ENCODE measurements around the gene GNAL.
"Not testable (repeated sequence)": the region's sequence is repeated elsewhere in the genome, so short reads cannot be mapped to it uniquely, and the experiment has no call there.

GNAL gene

GRCh38 chr18:11669271-11669947, 19.7 kb upstream of the GNAL start:
- no peak for DNase-seq (ENCODE audit: low read depth)

- DNase-seq (ENCODE audit: low read depth): no peak
Observed at GRCh38 chr18:11669948-11670275, 19.2 kb upstream of the GNAL start.

- no peak for DNase-seq (ENCODE audit: low read depth)
Observed at GRCh38 chr18:11671156-11671555, 17.9 kb upstream of the GNAL start.

- no peak for DNase-seq (ENCODE audit: low read depth)
Observed at GRCh38 chr18:11672198-11672597, 16.9 kb upstream of the GNAL start.

- DNase-seq (ENCODE audit: low read depth): no peak
Observed at GRCh38 chr18:11672846-11673454, 16.1 kb upstream of the GNAL start.

GRCh38 chr18:11673560-11673959, 15.5 kb upstream of the GNAL start:
- no peak for DNase-seq (ENCODE audit: low read depth)

GRCh38 chr18:11674119-11674518, 14.9 kb upstream of the GNAL start:
- no peak for DNase-seq (ENCODE audit: low read depth)

- DNase-seq (ENCODE audit: low read depth): no peak
Observed at GRCh38 chr18:11676386-11676785, 12.7 kb upstream of the GNAL start.

- DNase-seq (ENCODE audit: low read depth): no peak
Observed at GRCh38 chr18:11676867-11677266, 12.2 kb upstream of the GNAL start.

GRCh38 chr18:11678211-11678610, 10.9 kb upstream of the GNAL start:
- no peak for DNase-seq (ENCODE audit: low read depth)

- DNase-seq (ENCODE audit: low read depth): no peak
Observed at GRCh38 chr18:11689669-11690565, 853 bp downstream of the GNAL start.

- DNase-seq (ENCODE audit: low read depth): not testable (repeated sequence)
Observed at GRCh38 chr18:11690660-11691059, 1.6 kb downstream of the GNAL start.

GRCh38 chr18:11695736-11696135, 6.7 kb downstream of the GNAL start:
- no peak for DNase-seq (ENCODE audit: low read depth)

- DNase-seq (ENCODE audit: low read depth): no peak
Observed at GRCh38 chr18:11696451-11696850, 7.4 kb downstream of the GNAL start.

- no peak for DNase-seq (ENCODE audit: low read depth)
Observed at GRCh38 chr18:11700876-11701275, 11.8 kb downstream of the GNAL start.

- no peak for DNase-seq (ENCODE audit: low read depth)
Observed at GRCh38 chr18:11710578-11710977, 21.5 kb downstream of the GNAL start.

- no peak for DNase-seq (ENCODE audit: low read depth)
Observed at GRCh38 chr18:11713756-11714155, 24.7 kb downstream of the GNAL start.

- DNase-seq (ENCODE audit: low read depth): no peak
Observed at GRCh38 chr18:11714244-11714918, 25.3 kb downstream of the GNAL start.

- not testable (repeated sequence) for DNase-seq (ENCODE audit: low read depth)
Observed at GRCh38 chr18:11716767-11717315, 27.8 kb downstream of the GNAL start.

GRCh38 chr18:11719050-11719449, 30.0 kb downstream of the GNAL start:
- DNase-seq (ENCODE audit: low read depth): no peak

- no peak for DNase-seq (ENCODE audit: low read depth)
Observed at GRCh38 chr18:11719621-11720020, 30.6 kb downstream of the GNAL start.

- DNase-seq (ENCODE audit: low read depth): no peak
Observed at GRCh38 chr18:11721720-11722119, 32.7 kb downstream of the GNAL start.
